Natural killer cell (primary cell): ENCODE measurements around the gene ADAM15. TPM values are rescaled to one million over a fixed set of nuclear protein-coding genes. Genes with fewer than 3 reads are reported as not detected.
A peak's percentile ranks its signal among the peaks of the same experiment; 100 is the strongest.

Source experiments
- ATAC-seq, 3 donors: fragments of 150-1000 bp in 2 of 3; fragments of 200-7000 bp in 1 of 3; cut with Tn5 transposase; 1 replicate in 1 of 3; 2 replicates in 2 of 3; pipeline ENCODE4 v1.10.0; 2021; ENCODE audit warnings: mild to moderate bottlenecking in 2 of 3, moderate library complexity in 2 of 3
- DNase-seq, 2 donors: peaks; one replicate each; pipeline versions ENCODE4 v3.0.0 to v3.0.0-alpha.2; 2013 to 2021; ENCODE audit warnings: mixed read lengths in 1 of 2
- H3K27ac ChIP-seq: one replicate; pipeline ENCODE4 v1.5.1; 2013; ENCODE audit warnings: mild to moderate bottlenecking, low read length
- H3K27me3 ChIP-seq: one replicate; pipeline ENCODE4 v1.6.1; 2013; ENCODE audit warnings: low read length; ENCODE audit not compliant: control insufficient read depth, insufficient read depth
- H3K36me3 ChIP-seq: one replicate; pipeline ENCODE4 v1.6.1; 2013; ENCODE audit warnings: low read length; ENCODE audit not compliant: control insufficient read depth, insufficient read depth
- H3K4me1 ChIP-seq: one replicate; pipeline ENCODE4 v1.6.1; 2013; ENCODE audit warnings: low read length; ENCODE audit not compliant: control insufficient read depth, insufficient read depth
- H3K4me3 ChIP-seq: one replicate; pipeline ENCODE4 v1.5.1; 2013; ENCODE audit warnings: low read length
- H3K9me3 ChIP-seq: one replicate; pipeline ENCODE4 v1.6.1; 2013; ENCODE audit warnings: low read length; ENCODE audit not compliant: control insufficient read depth, insufficient read depth
- H3K27ac Mint-ChIP-seq, 2 donors: one replicate each; pipeline ENCODE4 v1.8.0; 2022; ENCODE audit warnings: mild to moderate bottlenecking in 2 of 2, mixed read lengths in 2 of 2, moderate library complexity in 1 of 2
- H3K27me3 Mint-ChIP-seq, 2 donors: one replicate each; pipeline ENCODE4 v1.8.0; 2022; ENCODE audit warnings: low read depth in 2 of 2, mixed read lengths in 2 of 2
- H3K36me3 Mint-ChIP-seq: one replicate; pipeline ENCODE4 v1.8.0; 2022; ENCODE audit warnings: mixed read lengths
- H3K4me1 Mint-ChIP-seq, 2 donors: one replicate each; pipeline ENCODE4 v1.8.0; 2022; ENCODE audit warnings: mixed read lengths in 2 of 2
- H3K4me3 Mint-ChIP-seq: one replicate; pipeline ENCODE4 v1.8.0; 2022; ENCODE audit warnings: mild to moderate bottlenecking, moderate library complexity, mixed read lengths
- H3K9me3 Mint-ChIP-seq, 2 donors: one replicate each; pipeline ENCODE4 v1.8.0; 2022; ENCODE audit warnings: mixed read lengths in 2 of 2
- CTCF ChIP-seq: fragments of 200-600 bp; IDR thresholded peaks from one replicate; pipeline ENCODE4 v1.8.0; 2022; ENCODE audit warnings: antibody characterized with exemption
- WGBS: methylation state at CpG from one replicate; pipeline ENCODE4 v1.1.7; 2013; ENCODE audit warnings: missing lambda C conversion rate; ENCODE audit not compliant: insufficient coverage; 5-methylcytosine and 5-hydroxymethylcytosine counted together
- intact Hi-C: fragments of 100-400 bp; cut with micrococcal nuclease; formaldehyde crosslinking; loops from one replicate; pipeline ENCODE4 v1.14.2; 2022
- total RNA-seq, 4 donors: library from RNA; stranded (reverse); fragments of 120-200 nt in 1 of 4; gene quantifications; one replicate each; pipeline versions ENCODE4 v1.2.3 to v1.2.4, GENCODE V29; 2013 to 2022

ADAM15 gene
- total RNA-seq, 3 donors from 2014 or later (not counting 1 experiment from before 2014, with no cell fraction given), result 54.6 to 83.2 (median 64.7) TPM

GRCh38 chr1:155080312-155081228, 29.5 kb downstream of the ADAM15 start:
- Histone ChIP-seq H3K4me3 (no peak overlapping the region), H3K27ac (no peak overlapping the region), H3K27me3 (peaks cover 52% of the 10 kb centered on the region), H3K9me3 (no peaks in the 10 kb centered on the region), H3K4me1 (peaks cover 57% of the 10 kb centered on the region), H3K36me3 (no peaks in the 10 kb centered on the region)
- WGBS, result under 1% methylated on average over 54 of the region's 71 CpGs
- Mint-ChIP-seq H3K36me3 (no peaks in the 10 kb centered on the region), H3K27ac (peak overlapping the region in 1 of 2 donors; percentile 71), H3K4me1 (peaks cover 38 to 53% of the 10 kb centered on the region in 2 donors), H3K4me3 (no peak overlapping the region), H3K9me3 (no peaks in the 10 kb centered on the region), H3K27me3 (peaks cover 25 to 37% of the 10 kb centered on the region in 2 donors)
- TF ChIP-seq CTCF, result no peak
- intact Hi-C loops, result no loop called here
- DNase-seq, result peak in 1 of 2 donors; percentile 64
- ATAC-seq, result no peak

GRCh38 chr1:155081472-155082300, 30.6 kb downstream of the ADAM15 start:
- peaks cover 52% of the 10 kb centered on the region for H3K27me3 ChIP-seq

GRCh38 chr1:155082301-155083051, 31.4 kb downstream of the ADAM15 start:
- no peak overlapping the region for H3K27ac Mint-ChIP-seq
- H3K4me1 Mint-ChIP-seq, result peaks cover 38 to 62% of the 10 kb centered on the region in 2 donors
- ATAC-seq (no peak), DNase-seq (peak in 1 of 2 donors; percentile 56)
- Histone ChIP-seq H3K4me1 (peaks cover 68% of the 10 kb centered on the region), H3K4me3 (no peak overlapping the region), H3K27me3 (peaks cover 52% of the 10 kb centered on the region), H3K27ac (no peak overlapping the region), H3K36me3 (no peaks in the 10 kb centered on the region), H3K9me3 (no peaks in the 10 kb centered on the region)
- peaks cover 25 to 37% of the 10 kb centered on the region in 2 donors for H3K27me3 Mint-ChIP-seq
- intact Hi-C loops, result no loop called here
- no peaks in the 10 kb centered on the region for H3K36me3 Mint-ChIP-seq
- peak overlapping the region; percentile 60 for H3K4me3 Mint-ChIP-seq
- 5% methylated on average over 32 of the region's 36 CpGs for WGBS
- no peak for TF ChIP-seq CTCF
- no peaks in the 10 kb centered on the region for H3K9me3 Mint-ChIP-seq

More at GRCh38 chr1:155081472-155082300, 30.6 kb downstream of the ADAM15 start:
- Mint-ChIP-seq H3K4me1 (peaks cover 38 to 62% of the 10 kb centered on the region in 2 donors), H3K36me3 (no peaks in the 10 kb centered on the region), H3K27me3 (peaks cover 25 to 37% of the 10 kb centered on the region in 2 donors), H3K27ac (peak overlapping the region; percentile 4 to 8), H3K4me3 (peak overlapping the region; percentile 77), H3K9me3 (no peaks in the 10 kb centered on the region)
- ATAC-seq (no peak), DNase-seq (peak in 1 of 2 donors; percentile 54)
- no peak for TF ChIP-seq CTCF
- peaks cover 68% of the 10 kb centered on the region for H3K4me1 ChIP-seq
- 3% methylated on average over 65 of the region's 68 CpGs for WGBS
- H3K27ac ChIP-seq, result no peak overlapping the region
- no peaks in the 10 kb centered on the region for H3K36me3 ChIP-seq
- H3K4me3 ChIP-seq, result no peak overlapping the region
- intact Hi-C loops, result no loop called here
- no peaks in the 10 kb centered on the region for H3K9me3 ChIP-seq
